Testis (tissue), 3 donors: ENCODE measurements around the gene KLF13. TPM values are rescaled to one million over a fixed set of nuclear protein-coding genes. Genes with fewer than 3 reads are reported as not detected.

ENCODE experiments used
- DNase-seq: peaks from one replicate; pipeline ENCODE4 v3.0.0-alpha.2; 2019
- H3K27ac ChIP-seq, 2 donors: fragments of 200-600 bp; sonication (generic); one replicate each; pipeline ENCODE4 v1.5.1; 2019
- H3K27me3 ChIP-seq: fragments of 200-600 bp; sonication (generic); one replicate; pipeline ENCODE4 v1.5.1; 2019
- H3K36me3 ChIP-seq: fragments of 200-600 bp; sonication (generic); one replicate; pipeline ENCODE4 v1.5.1; 2017; ENCODE audit warnings: low read depth; ENCODE audit errors: missing control alignments
- H3K4me1 ChIP-seq: fragments of 200-600 bp; sonication (generic); one replicate; pipeline ENCODE4 v1.5.1; 2019
- H3K4me3 ChIP-seq, 2 donors: fragments of 200-600 bp; sonication (generic); one replicate each; pipeline ENCODE4 v1.5.1; 2017 to 2019
- H3K9me3 ChIP-seq: fragments of 200-600 bp; sonication (generic); one replicate; pipeline ENCODE4 v1.5.1; 2017
- POLR2A ChIP-seq: fragments of 450-650 bp; IDR thresholded peaks from one replicate; pipeline ENCODE4 v1.6.1; 2017; ENCODE audit warnings: antibody characterized with exemption, mild to moderate bottlenecking, moderate library complexity
- WGBS, 2 donors: methylation state at CpG; one replicate each; pipeline ENCODE4 v1.1.5; 2018; 5-methylcytosine and 5-hydroxymethylcytosine counted together
- intact Hi-C: fragments of 100-400 bp; cut with DNase I; formaldehyde crosslinking; loops from one replicate; pipeline ENCODE4 v1.15.1; 2023; ENCODE audit warnings: low total_unique reads
- polyA plus RNA-seq: library from polyadenylated mRNA; stranded (reverse); fragments of 350-450 nt; fragmentation: Illumina TruSeq; extraction: RNeasy Lipid Tissue Mini Kit (QIAGEN cat#74804); gene quantifications from one replicate; pipeline ENCODE4 v1.2.3, GENCODE V29; 2014; ENCODE audit warnings: low read depth, low replicate concordance; ENCODE audit not compliant: insufficient read depth
- total RNA-seq, 2 donors: library from RNA; depleted of rRNA; stranded (reverse); fragments of >200 nt; gene quantifications; one replicate each; pipeline ENCODE4 v1.2.3, GENCODE V29; 2016
- TF ChIP-seq, protein P1 (sequence below), 3 experiments: fragments of 450-650 bp in 2 of 3; fragments of 200-600 bp in 1 of 3; sonication (generic) in 1 of 3; IDR thresholded peaks; one replicate each; pipeline ENCODE4 v1.5.1; 2016 to 2019; ENCODE audit warnings: antibody characterized with exemption in 3 of 3, mild to moderate bottlenecking in 2 of 3, moderate library complexity in 1 of 3

The KLF13 gene
- total and polyA plus RNA-seq, 3 donors from 2014 or later: 41.9 to 61.7 (median 45.7) TPM

- TF ChIP-seq, protein P1, sequence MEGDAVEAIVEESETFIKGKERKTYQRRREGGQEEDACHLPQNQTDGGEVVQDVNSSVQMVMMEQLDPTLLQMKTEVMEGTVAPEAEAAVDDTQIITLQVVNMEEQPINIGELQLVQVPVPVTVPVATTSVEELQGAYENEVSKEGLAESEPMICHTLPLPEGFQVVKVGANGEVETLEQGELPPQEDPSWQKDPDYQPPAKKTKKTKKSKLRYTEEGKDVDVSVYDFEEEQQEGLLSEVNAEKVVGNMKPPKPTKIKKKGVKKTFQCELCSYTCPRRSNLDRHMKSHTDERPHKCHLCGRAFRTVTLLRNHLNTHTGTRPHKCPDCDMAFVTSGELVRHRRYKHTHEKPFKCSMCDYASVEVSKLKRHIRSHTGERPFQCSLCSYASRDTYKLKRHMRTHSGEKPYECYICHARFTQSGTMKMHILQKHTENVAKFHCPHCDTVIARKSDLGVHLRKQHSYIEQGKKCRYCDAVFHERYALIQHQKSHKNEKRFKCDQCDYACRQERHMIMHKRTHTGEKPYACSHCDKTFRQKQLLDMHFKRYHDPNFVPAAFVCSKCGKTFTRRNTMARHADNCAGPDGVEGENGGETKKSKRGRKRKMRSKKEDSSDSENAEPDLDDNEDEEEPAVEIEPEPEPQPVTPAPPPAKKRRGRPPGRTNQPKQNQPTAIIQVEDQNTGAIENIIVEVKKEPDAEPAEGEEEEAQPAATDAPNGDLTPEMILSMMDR (IDR thresholded peaks at IDR 0.05): no peak
- no peak for TF ChIP-seq POLR2A
- 61 to 76% methylated on average over 6 of the region's 6 CpGs for WGBS, 2 donors
- H3K27me3 ChIP-seq: no peaks in the 10 kb centered on the region
- intact Hi-C loops: no loop called here
- H3K27ac ChIP-seq: peak overlapping the region; percentile 42 to 91
- no peaks in the 10 kb centered on the region for H3K9me3 ChIP-seq
- H3K4me3 ChIP-seq: no peak overlapping the region
- peaks cover 12% of the 10 kb centered on the region for H3K4me1 ChIP-seq
- no peaks in the 10 kb centered on the region for H3K36me3 ChIP-seq
- DNase-seq: no peak
Measured at GRCh38 chr15:31403096-31403495, 76.5 kb downstream of the KLF13 start.

- H3K4me1 ChIP-seq: peaks cover 7% of the 10 kb centered on the region
- peak overlapping the region in 1 of 2 donors; percentile 91 for H3K27ac ChIP-seq
- no peak overlapping the region for H3K4me3 ChIP-seq
- no peak for TF ChIP-seq POLR2A
- TF ChIP-seq, protein P1 (IDR thresholded peaks at IDR 0.05): no peak
- H3K27me3 ChIP-seq: no peaks in the 10 kb centered on the region
- no peaks in the 10 kb centered on the region for H3K36me3 ChIP-seq
- intact Hi-C loops: no loop called here
- WGBS, 2 donors: 86 to 96% methylated on average over 5 of the region's 5 CpGs
- no peak for DNase-seq
- H3K9me3 ChIP-seq: no peaks in the 10 kb centered on the region
Measured at GRCh38 chr15:31403606-31404005, 77.0 kb downstream of the KLF13 start.

GRCh38 chr15:31404345-31404744 is 77.7 kb downstream of the KLF13 start:
- no peak overlapping the region for H3K4me3 ChIP-seq
- H3K36me3 ChIP-seq: no peaks in the 10 kb centered on the region
- WGBS, 2 donors: 72 to 85% methylated on average over 2 to 3 of the region's 3 CpGs
- H3K27ac ChIP-seq: no peak overlapping the region
- DNase-seq: no peak
- H3K9me3 ChIP-seq: no peaks in the 10 kb centered on the region
- TF ChIP-seq, protein P1 (IDR thresholded peaks at IDR 0.05): no peak
- TF ChIP-seq POLR2A: no peak
- peaks cover 5% of the 10 kb centered on the region for H3K4me1 ChIP-seq
- no peaks in the 10 kb centered on the region for H3K27me3 ChIP-seq
- intact Hi-C loops: no loop called here

GRCh38 chr15:31405200-31405920 is 78.7 kb downstream of the KLF13 start:
- intact Hi-C loops: no loop called here

More at GRCh38 chr15:31405200-31405920, 78.7 kb downstream of the KLF13 start:
- no peak for TF ChIP-seq POLR2A
- TF ChIP-seq, protein P1 (IDR thresholded peaks at IDR 0.05): no peak
- 74 to 76% methylated on average over 13 of the region's 13 CpGs for WGBS, 2 donors
- Histone ChIP-seq H3K27me3 (no peaks in the 10 kb centered on the region), H3K9me3 (no peaks in the 10 kb centered on the region), H3K36me3 (no peaks in the 10 kb centered on the region), H3K4me3 (no peak overlapping the region), H3K4me1 (peaks cover 5% of the 10 kb centered on the region), H3K27ac (no peak overlapping the region)
- DNase-seq: no peak
